ENCODE results near the gene CATSPERZ. TPM values are rescaled to one million over a fixed set of nuclear protein-coding genes. Genes with fewer than 3 reads are reported as not detected.

CATSPERZ gene
- total RNA-seq, 1 experiment from 2014 or later = not detected

GRCh38 chr11:64289002-64289564 is 11.1 kb upstream of the CATSPERZ start:
- Histone ChIP-seq H3K4me3 (no peak overlapping the region), H3K79me2 (ENCODE audit: low read depth) (peaks cover 6% of the 10 kb centered on the region; the same call in 1 of the 2 replicates), H3K9me2 (ENCODE audit: insufficient read depth) (no peaks in the 10 kb centered on the region), H2AFZ (no peak overlapping the region), H3K27me3 (ENCODE audit: insufficient read depth, low read depth) (no peaks in the 10 kb centered on the region), H3K4me2 (no peak overlapping the region), H3K9me3 (ENCODE audit: insufficient read depth, low read depth) (no peaks in the 10 kb centered on the region), H3K27ac (no peak overlapping the region), H4K20me1 (ENCODE audit: insufficient read depth) (no peaks in the 10 kb centered on the region), H3F3A (ENCODE audit: insufficient read depth, low read depth) (peaks cover 11% of the 10 kb centered on the region; the same call in 1 of the 2 replicates), H3K36me3 (ENCODE audit: low read depth) (no peaks in the 10 kb centered on the region), H3K4me1 (replicated peaks; ENCODE audit: insufficient read depth) (peaks cover 13% of the 10 kb centered on the region)
- peak in 1 of 2 experiments; percentile 10 for DNase-seq
- BruUV-seq (replicated peaks) = no TSS peak
- POLR2A ChIA-PET (ENCODE audit: unreplicated experiment) = no interaction called here
- TF ChIP-seq, protein P1, sequence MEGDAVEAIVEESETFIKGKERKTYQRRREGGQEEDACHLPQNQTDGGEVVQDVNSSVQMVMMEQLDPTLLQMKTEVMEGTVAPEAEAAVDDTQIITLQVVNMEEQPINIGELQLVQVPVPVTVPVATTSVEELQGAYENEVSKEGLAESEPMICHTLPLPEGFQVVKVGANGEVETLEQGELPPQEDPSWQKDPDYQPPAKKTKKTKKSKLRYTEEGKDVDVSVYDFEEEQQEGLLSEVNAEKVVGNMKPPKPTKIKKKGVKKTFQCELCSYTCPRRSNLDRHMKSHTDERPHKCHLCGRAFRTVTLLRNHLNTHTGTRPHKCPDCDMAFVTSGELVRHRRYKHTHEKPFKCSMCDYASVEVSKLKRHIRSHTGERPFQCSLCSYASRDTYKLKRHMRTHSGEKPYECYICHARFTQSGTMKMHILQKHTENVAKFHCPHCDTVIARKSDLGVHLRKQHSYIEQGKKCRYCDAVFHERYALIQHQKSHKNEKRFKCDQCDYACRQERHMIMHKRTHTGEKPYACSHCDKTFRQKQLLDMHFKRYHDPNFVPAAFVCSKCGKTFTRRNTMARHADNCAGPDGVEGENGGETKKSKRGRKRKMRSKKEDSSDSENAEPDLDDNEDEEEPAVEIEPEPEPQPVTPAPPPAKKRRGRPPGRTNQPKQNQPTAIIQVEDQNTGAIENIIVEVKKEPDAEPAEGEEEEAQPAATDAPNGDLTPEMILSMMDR (conservative IDR thresholded peaks at IDR 0.05) = no peak
- TF ChIP-seq EZH2 (IDR thresholded peaks at IDR 0.05; ENCODE audit: low read depth) = no peak
- intact Hi-C loops (cut with micrococcal nuclease; ENCODE audit: unreplicated experiment) = no loop called here
- CTCF ChIA-PET = interaction anchor here (0.6 to 0.7 kb wide), 2 partner anchors 69 to 416 kb away, joined by 4 read pairs; no protein-coding TSS in a partner anchor

GRCh38 chr11:64290352-64291261 is 9.6 kb upstream of the CATSPERZ start:
- no peaks in the 10 kb centered on the region for H3K27me3 ChIP-seq (ENCODE audit: insufficient read depth, low read depth)
- H3K9me2 ChIP-seq (ENCODE audit: insufficient read depth) = no peaks in the 10 kb centered on the region
- CTCF ChIA-PET = no interaction called here
- H3K27ac ChIP-seq = no peak overlapping the region
- peaks cover 11% of the 10 kb centered on the region for H3K4me1 ChIP-seq (replicated peaks; ENCODE audit: insufficient read depth)
- H3K9me3 ChIP-seq (ENCODE audit: insufficient read depth, low read depth) = no peaks in the 10 kb centered on the region
- TF ChIP-seq, protein P1 (conservative IDR thresholded peaks at IDR 0.05) = no peak
- no peak for TF ChIP-seq EZH2 (IDR thresholded peaks at IDR 0.05; ENCODE audit: low read depth)
- H2AFZ ChIP-seq = no peak overlapping the region
- H3F3A ChIP-seq (ENCODE audit: insufficient read depth, low read depth) = peaks cover 6% of the 10 kb centered on the region; the same call in 1 of the 2 replicates
- H3K4me3 ChIP-seq = no peak overlapping the region
- no peaks in the 10 kb centered on the region for H3K36me3 ChIP-seq (ENCODE audit: low read depth)
- H4K20me1 ChIP-seq (ENCODE audit: insufficient read depth) = no peaks in the 10 kb centered on the region
- intact Hi-C loops (cut with micrococcal nuclease; ENCODE audit: unreplicated experiment) = no loop called here
- BruUV-seq (replicated peaks) = no TSS peak
- peak in 1 of 2 experiments; percentile 23 for DNase-seq
- peaks cover 4% of the 10 kb centered on the region; the same call in 1 of the 2 replicates for H3K79me2 ChIP-seq (ENCODE audit: low read depth)
- POLR2A ChIA-PET (ENCODE audit: unreplicated experiment) = no interaction called here
- no peak overlapping the region for H3K4me2 ChIP-seq

- CTCF ChIA-PET = no interaction called here
- intact Hi-C loops (cut with micrococcal nuclease; ENCODE audit: unreplicated experiment) = no loop called here
- POLR2A ChIA-PET (ENCODE audit: unreplicated experiment) = no interaction called here
- peaks cover 4% of the 10 kb centered on the region; the same call in 1 of the 2 replicates for H3F3A ChIP-seq (ENCODE audit: insufficient read depth, low read depth)
- no peaks in the 10 kb centered on the region for H4K20me1 ChIP-seq (ENCODE audit: insufficient read depth)
- H3K27ac ChIP-seq = no peak within 1 kb of the TSS
- no peak within 1 kb of the TSS for H2AFZ ChIP-seq
- TF ChIP-seq, protein P1 (conservative IDR thresholded peaks at IDR 0.05) = no peak
- BruUV-seq (replicated peaks) = no TSS peak
- no peaks in the 10 kb centered on the region; the same call in 1 of the 2 replicates for H3K79me2 ChIP-seq (ENCODE audit: low read depth)
- DNase-seq = peak in 1 of 2 experiments; percentile 31
- H3K9me2 ChIP-seq (ENCODE audit: insufficient read depth) = no peaks in the 10 kb centered on the region
- no peaks in the 10 kb centered on the region for H3K27me3 ChIP-seq (ENCODE audit: insufficient read depth, low read depth)
- H3K4me3 ChIP-seq = no peak within 1 kb of the TSS
- H3K36me3 ChIP-seq (ENCODE audit: low read depth) = no peaks in the 10 kb centered on the region
- no peaks in the 10 kb centered on the region for H3K9me3 ChIP-seq (ENCODE audit: insufficient read depth, low read depth)
- peaks cover 8% of the 10 kb centered on the region for H3K4me1 ChIP-seq (replicated peaks; ENCODE audit: insufficient read depth)
- no peak within 1 kb of the TSS for H3K4me2 ChIP-seq
These were observed 8.9 kb upstream of the CATSPERZ start, which contains the start of gene KCNK4 for GRCh38 chr11:64291262-64291751. TSS of gene KCNK4 (plus strand) at chr11:64291302. CDS start at chr11:64293019, 1,717 bp downstream.
